Vagina (tissue), 2 donors: ENCODE data around the gene MRPL28. TPM values are rescaled to one million over a fixed set of nuclear protein-coding genes. Genes with fewer than 3 reads are reported as not detected.
"Not testable (repeated sequence)": the region's sequence is repeated elsewhere in the genome, so short reads cannot be mapped to it uniquely, and the experiment has no call there.

Experiments used
- DNase-seq, 2 donors: peaks; one replicate each; pipeline ENCODE4 v3.0.0-alpha.2; 2017; ENCODE audit errors: extremely low spot score in 2 of 2
- H3K27ac ChIP-seq: fragments of 200-600 bp; sonication (generic); one replicate; pipeline ENCODE4 v1.5.1; 2019
- H3K27me3 ChIP-seq: fragments of 200-600 bp; sonication (generic); one replicate; pipeline ENCODE4 v1.5.1; 2019
- H3K36me3 ChIP-seq, 2 donors: fragments of 200-600 bp; sonication (generic); one replicate each; pipeline ENCODE4 v1.5.1; 2017 to 2019
- H3K4me1 ChIP-seq: fragments of 200-600 bp; sonication (generic); one replicate; pipeline ENCODE4 v1.5.1; 2019
- H3K4me3 ChIP-seq, 2 donors: fragments of 200-600 bp; sonication (generic); 1 replicate in 1 of 2; 2 replicates in 1 of 2; pipeline ENCODE4 v1.5.1; 2016 to 2019
- H3K9me3 ChIP-seq: fragments of 200-600 bp; sonication (generic); one replicate; pipeline ENCODE4 v1.5.1; 2019
- CTCF ChIP-seq, 3 experiments: fragments of 450-650 bp in 2 of 3; fragments of 200-600 bp in 1 of 3; sonication (generic) in 1 of 3; IDR thresholded peaks; one replicate each; pipeline ENCODE4 v1.5.1; 2017 to 2019; ENCODE audit warnings: antibody characterized with exemption in 3 of 3, mild to moderate bottlenecking in 2 of 3, moderate library complexity in 2 of 3
- POLR2A ChIP-seq, 2 donors: fragments of 450-650 bp; IDR thresholded peaks; one replicate each; pipeline ENCODE4 v1.6.1; 2017; ENCODE audit warnings: antibody characterized with exemption in 2 of 2, mild to moderate bottlenecking in 2 of 2, moderate library complexity in 2 of 2
- POLR2AphosphoS5 ChIP-seq, 2 donors: sonication (generic); formaldehyde crosslinking; IDR thresholded peaks; one replicate each; pipeline ENCODE4 v1.9.0; 2017; ENCODE audit warnings: antibody characterized with exemption in 2 of 2, mild to moderate bottlenecking in 2 of 2, low read depth in 1 of 2; ENCODE audit not compliant: insufficient read depth in 1 of 2
- intact Hi-C: fragments of 100-400 bp; cut with DNase I; formaldehyde crosslinking; loops from one replicate; pipeline ENCODE4 v1.15.1; 2023
- total RNA-seq: library from RNA; depleted of rRNA; stranded (reverse); fragments of >200 nt; gene quantifications from one replicate; pipeline ENCODE4 v1.2.3, GENCODE V29; 2016

The MRPL28 gene
- total RNA-seq, 1 donor from 2014 or later = 96.5 TPM

- H3K4me1 ChIP-seq = no peaks in the 10 kb centered on the region
- no peak for DNase-seq
- H3K4me3 ChIP-seq = no peak overlapping the region
- no peaks in the 10 kb centered on the region for H3K27me3 ChIP-seq
- TF ChIP-seq POLR2AphosphoS5 (IDR thresholded peaks at IDR 0.05; ENCODE audit: insufficient read depth in 1 of 2, low read depth in 1 of 2) = no peak
- no peak for TF ChIP-seq CTCF (IDR thresholded peaks at IDR 0.05)
- TF ChIP-seq POLR2A (IDR thresholded peaks at IDR 0.05) = no peak
- no peaks in the 10 kb centered on the region for H3K9me3 ChIP-seq
- intact Hi-C loops = loop anchor here (10.0 kb wide), 1 partner anchor 255 kb away; the partner anchor contains the start of genes MCRIP2 and WDR90
- H3K36me3 ChIP-seq = no peaks in the 10 kb centered on the region
- no peak overlapping the region for H3K27ac ChIP-seq
Observed at GRCh38 chr16:389352-389751, 19.0 kb upstream of the MRPL28 start.

GRCh38 chr16:387761-388666 lies 17.7 kb upstream of the MRPL28 start:
- intact Hi-C loops = loop anchor here (10.0 kb wide), 1 partner anchor 257 kb away; the partner anchor contains the start of genes MCRIP2 and WDR90
- peaks cover 12% of the 10 kb centered on the region for H3K4me1 ChIP-seq
- not testable (repeated sequence) for DNase-seq, H3K9me3 ChIP-seq, H3K27me3 ChIP-seq, H3K36me3 ChIP-seq, H3K27ac ChIP-seq
- H3K4me3 ChIP-seq = peak overlapping the region in 1 of 2 donors; percentile 17

- DNase-seq = no peak
- H3K9me3 ChIP-seq = no peaks in the 10 kb centered on the region
- H3K36me3 ChIP-seq = no peaks in the 10 kb centered on the region
- no peak overlapping the region for H3K27ac ChIP-seq
- no peaks in the 10 kb centered on the region for H3K27me3 ChIP-seq
- TF ChIP-seq POLR2A (IDR thresholded peaks at IDR 0.05) (no peak), CTCF (IDR thresholded peaks at IDR 0.05) (no peak), POLR2AphosphoS5 (IDR thresholded peaks at IDR 0.05; ENCODE audit: insufficient read depth in 1 of 2, low read depth in 1 of 2) (no peak)
- intact Hi-C loops = loop anchor here (10.0 kb wide), 1 partner anchor 258 kb away; the partner anchor contains the start of genes MCRIP2 and WDR90
- H3K4me3 ChIP-seq = no peak overlapping the region
- H3K4me1 ChIP-seq = peaks cover 17% of the 10 kb centered on the region
Observed at GRCh38 chr16:386641-387156, 16.4 kb upstream of the MRPL28 start.

GRCh38 chr16:383326-384051 lies 13.2 kb upstream of the MRPL28 start:
- intact Hi-C loops = loop anchor here (10.0 kb wide), 1 partner anchor 261 kb away; the partner anchor contains the start of genes MCRIP2 and WDR90
- Histone ChIP-seq H3K9me3 (no peaks in the 10 kb centered on the region), H3K27me3 (no peaks in the 10 kb centered on the region), H3K4me3 (peak overlapping the region; percentile 66 to 98), H3K4me1 (peaks cover 44% of the 10 kb centered on the region), H3K27ac (peak overlapping the region; percentile 18), H3K36me3 (no peaks in the 10 kb centered on the region)
- TF ChIP-seq POLR2A (IDR thresholded peaks at IDR 0.05) (no peak), POLR2AphosphoS5 (IDR thresholded peaks at IDR 0.05; ENCODE audit: insufficient read depth in 1 of 2, low read depth in 1 of 2) (peak; percentile 18 to 31), CTCF (IDR thresholded peaks at IDR 0.05) (no peak)
- DNase-seq = no peak
